Thymus (tissue), 11 donors: Measurements from ENCODE around the gene DNAAF1. TPM values are rescaled to one million over a fixed set of nuclear protein-coding genes. Genes with fewer than 3 reads are reported as not detected.
"Not testable (repeated sequence)": the region's sequence is repeated elsewhere in the genome, so short reads cannot be mapped to it uniquely, and the experiment has no call there.

ENCODE experiments used
- DNase-seq, 9 donors: peaks; one replicate each; pipeline ENCODE4 v3.0.0-alpha.2; 2013; ENCODE audit warnings: low spot score in 9 of 9, low read depth in 6 of 9, missing footprints in 1 of 9
- H3K27ac ChIP-seq, 2 donors: one replicate each; pipeline ENCODE4 v1.5.1; 2013; ENCODE audit warnings: control low read depth in 1 of 2, low read depth in 1 of 2, low read length in 1 of 2, mild to moderate bottlenecking in 1 of 2, moderate library complexity in 1 of 2
- H3K27me3 ChIP-seq, 2 donors: one replicate each; pipeline ENCODE4 v1.5.1; 2013; ENCODE audit warnings: low read length in 1 of 2; ENCODE audit not compliant: control insufficient read depth in 2 of 2, insufficient read depth in 1 of 2
- H3K36me3 ChIP-seq, 2 donors: one replicate each; pipeline ENCODE4 v1.5.1; 2013; ENCODE audit warnings: low read length in 1 of 2, mild to moderate bottlenecking in 1 of 2, moderate library complexity in 1 of 2; ENCODE audit not compliant: control insufficient read depth in 2 of 2, insufficient read depth in 2 of 2
- H3K4me1 ChIP-seq, 2 donors: one replicate each; pipeline ENCODE4 v1.5.1; 2013; ENCODE audit warnings: low read length in 2 of 2; ENCODE audit not compliant: control insufficient read depth in 2 of 2, insufficient read depth in 2 of 2
- H3K4me3 ChIP-seq, 2 donors: one replicate each; pipeline ENCODE4 v1.5.1; 2013; ENCODE audit warnings: low read length in 2 of 2, control low read depth in 1 of 2, mild to moderate bottlenecking in 1 of 2
- H3K9me3 ChIP-seq, 2 donors: one replicate each; pipeline ENCODE4 v1.5.1; 2013; ENCODE audit warnings: low read length in 1 of 2, mild to moderate bottlenecking in 1 of 2; ENCODE audit not compliant: control insufficient read depth in 2 of 2, insufficient read depth in 1 of 2
- WGBS: extraction: QIAGEN DNeasy Blood & Tissue Kit; methylation state at CpG from one replicate; pipeline ENCODE4 v1.1.7; 2013; 5-methylcytosine and 5-hydroxymethylcytosine counted together
- polyA plus RNA-seq: library from polyadenylated mRNA; stranded (reverse); fragments of 200-250 nt; gene quantifications from one replicate; pipeline ENCODE4 v1.2.3, GENCODE V29; 2013
- total RNA-seq: library from RNA; stranded (reverse); fragments of 120-200 nt; gene quantifications from one replicate; pipeline ENCODE4 v1.2.4, GENCODE V29; 2013
- donor health status: healthy.

DNAAF1 gene
- total and polyA plus RNA-seq, 2 donors, result 0.09 to 3.1 TPM

DNA sequence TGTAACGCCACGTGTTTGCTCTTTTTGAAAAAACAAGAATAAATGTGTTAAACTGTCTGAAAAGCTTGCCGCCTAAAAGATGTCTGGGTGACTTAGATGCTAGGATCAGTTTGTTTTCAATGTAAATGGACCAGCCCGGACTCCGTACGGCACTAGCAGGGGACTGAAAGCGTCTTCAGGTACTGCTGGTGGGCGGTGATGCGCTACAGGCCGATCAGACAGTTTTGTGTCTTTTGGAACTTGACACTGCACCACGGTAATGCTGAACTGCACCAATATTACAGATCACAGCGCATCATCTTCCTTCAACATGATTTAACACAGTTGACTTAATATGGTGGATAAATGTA is 27.6 kb upstream of the DNAAF1 start:
- Histone ChIP-seq H3K27me3 (no peaks in the 10 kb centered on the region), H3K4me1 (peaks cover 8 to 13% of the 10 kb centered on the region in 2 donors), H3K36me3 (no peaks in the 10 kb centered on the region), H3K27ac (no peak overlapping the region), H3K4me3 (peak overlapping the region; percentile 89 to 97), H3K9me3 (no peaks in the 10 kb centered on the region)
- DNase-seq, result peak in 4 of 9 donors; percentile 17 to 63 (median 34)
- 12% methylated on average over 12 of the region's 12 CpGs for WGBS

DNA sequence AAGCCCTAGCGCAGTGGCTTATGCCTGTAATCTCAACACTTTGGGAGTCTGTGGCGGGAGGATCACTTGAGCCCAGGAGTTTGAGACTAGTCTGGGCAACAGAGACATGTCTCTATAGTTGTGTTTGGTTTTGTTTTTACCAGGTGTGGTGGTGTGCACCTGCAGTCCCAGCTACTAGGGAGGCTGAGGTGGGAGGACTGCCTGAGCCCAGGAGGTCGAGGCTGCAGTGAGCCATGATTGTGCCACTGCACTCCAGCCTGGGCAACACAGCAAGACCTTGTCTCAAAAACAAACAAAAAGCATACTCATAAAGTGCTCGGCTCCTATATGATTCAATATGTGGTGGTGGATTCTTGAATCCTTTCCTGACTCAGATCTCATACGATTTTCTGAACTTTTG is 26.8 kb upstream of the DNAAF1 start:
- H3K4me1 ChIP-seq, result peaks cover 8 to 13% of the 10 kb centered on the region in 2 donors
- not testable (repeated sequence) for H3K36me3 ChIP-seq, DNase-seq, H3K27ac ChIP-seq, H3K27me3 ChIP-seq, H3K4me3 ChIP-seq, H3K9me3 ChIP-seq
- 97% methylated on average over 5 of the region's 5 CpGs for WGBS

DNA sequence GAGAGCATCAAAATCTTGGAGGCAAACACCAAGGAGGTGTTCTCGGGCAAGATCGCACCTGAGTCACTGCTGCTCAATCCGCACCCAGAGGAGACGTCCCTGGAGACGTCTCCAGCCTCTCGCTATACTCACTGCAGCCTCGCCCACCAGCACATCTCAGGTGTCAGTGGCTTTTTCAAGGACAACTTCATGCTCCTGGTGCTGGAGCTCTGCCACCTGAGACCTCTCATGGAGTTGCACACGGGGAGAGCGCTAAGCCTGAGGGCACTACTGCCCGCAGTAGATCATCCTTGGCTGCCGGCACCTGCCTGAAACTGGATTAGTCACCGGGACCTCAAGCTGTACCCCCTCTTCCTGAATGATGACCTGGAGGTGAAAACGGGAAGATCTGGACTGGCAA is 25.7 kb upstream of the DNAAF1 start:
- Histone ChIP-seq H3K9me3 (no peaks in the 10 kb centered on the region), H3K36me3 (peaks cover 7 to 8% of the 10 kb centered on the region in 2 donors), H3K27ac (no peak overlapping the region), H3K4me1 (peaks cover 8 to 13% of the 10 kb centered on the region in 2 donors), H3K27me3 (no peaks in the 10 kb centered on the region), H3K4me3 (no peak overlapping the region)
- no peak for DNase-seq
- WGBS, result 96% methylated on average over 13 of the region's 13 CpGs

DNA sequence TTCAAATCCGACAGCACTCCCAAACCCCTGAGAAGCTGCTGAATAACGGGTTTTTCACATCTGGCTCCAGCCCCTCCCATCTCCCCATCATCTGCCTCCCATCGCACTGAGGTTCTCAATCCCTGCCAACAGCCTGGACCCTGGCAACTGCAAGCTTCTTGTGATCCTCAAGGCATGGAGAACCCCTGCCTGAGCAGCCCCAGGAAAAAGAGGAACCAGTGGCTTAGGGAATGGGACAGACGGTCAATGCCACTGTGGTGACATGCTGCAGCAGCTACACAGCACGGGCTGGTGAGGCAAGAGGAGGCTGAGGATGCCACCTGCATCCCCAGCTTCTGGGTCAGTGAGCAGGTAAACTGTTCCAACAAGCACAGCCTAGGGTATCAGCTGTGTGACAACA is 25.1 kb upstream of the DNAAF1 start:
- no peak overlapping the region for H3K4me3 ChIP-seq
- H3K4me1 ChIP-seq, result peaks cover 7 to 12% of the 10 kb centered on the region in 2 donors
- no peak for DNase-seq
- no peaks in the 10 kb centered on the region for H3K27me3 ChIP-seq
- H3K36me3 ChIP-seq, result peaks cover 8 to 9% of the 10 kb centered on the region in 2 donors
- 92% methylated on average over 5 of the region's 5 CpGs for WGBS
- no peak overlapping the region for H3K27ac ChIP-seq
- H3K9me3 ChIP-seq, result no peaks in the 10 kb centered on the region

DNA sequence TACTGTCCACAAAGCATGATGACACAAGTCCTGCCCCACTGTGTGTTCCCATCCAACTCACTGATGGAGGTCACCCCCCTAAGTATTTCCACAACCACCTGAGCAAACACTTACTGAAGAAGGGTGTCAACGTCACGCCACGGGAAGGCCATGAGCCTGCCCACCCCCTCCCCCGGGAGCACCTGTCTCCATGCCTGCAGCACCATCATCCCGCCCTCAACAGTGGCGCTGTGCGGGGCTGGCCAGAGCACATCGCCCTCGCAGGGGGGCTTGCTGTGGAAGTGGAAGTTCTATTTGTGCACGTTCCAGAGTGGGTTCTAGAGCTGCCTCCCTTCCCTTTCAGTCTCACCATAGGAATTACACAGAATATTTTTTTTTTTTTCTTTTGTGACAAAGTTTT is 24.1 kb upstream of the DNAAF1 start:
- WGBS, result 98% methylated on average over 10 of the region's 10 CpGs
- H3K27ac ChIP-seq, result no peak overlapping the region
- H3K4me3 ChIP-seq, result no peak overlapping the region
- no peaks in the 10 kb centered on the region for H3K9me3 ChIP-seq
- no peak for DNase-seq
- H3K27me3 ChIP-seq, result no peaks in the 10 kb centered on the region
- H3K4me1 ChIP-seq, result peaks cover 2 to 6% of the 10 kb centered on the region in 2 donors
- peaks cover 8 to 9% of the 10 kb centered on the region in 2 donors for H3K36me3 ChIP-seq

DNA sequence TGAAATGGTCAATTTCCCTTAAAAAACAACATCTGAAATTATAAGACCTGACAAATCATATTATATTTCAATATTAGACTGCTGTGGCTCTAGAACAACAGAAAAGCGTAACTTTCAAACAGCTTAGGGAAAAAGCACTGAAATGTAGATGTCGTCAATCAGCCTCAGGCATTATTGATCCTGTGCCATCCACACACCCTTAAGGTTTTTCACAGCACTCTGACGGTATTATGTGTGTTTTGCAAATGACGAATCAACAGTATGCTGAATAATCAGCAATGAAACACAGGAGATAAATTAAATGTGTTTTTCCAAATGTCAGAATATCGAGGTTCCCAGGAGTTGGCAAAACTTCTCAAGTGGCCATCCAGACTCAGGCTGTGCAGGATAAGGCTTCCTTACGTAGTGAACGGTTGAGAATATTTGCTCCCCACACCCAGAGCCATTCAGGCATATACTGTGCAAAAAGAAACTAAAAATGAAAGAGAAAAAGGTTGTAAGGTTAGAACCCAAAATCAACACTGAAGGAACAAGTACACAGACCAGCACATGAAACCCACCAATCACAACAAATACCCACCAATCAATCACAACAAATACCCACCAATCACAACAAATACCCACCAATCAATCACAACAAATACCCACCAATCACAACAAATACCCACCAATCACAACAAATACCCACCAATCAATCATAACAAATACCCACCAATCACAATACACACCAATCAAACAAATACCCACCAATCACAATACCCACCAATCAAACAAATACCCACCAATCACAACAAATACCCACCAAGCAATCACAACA is 20.6 kb upstream of the DNAAF1 start:
- DNase-seq, result no peak
- H3K27me3 ChIP-seq, result no peaks in the 10 kb centered on the region
- no peak overlapping the region for H3K4me3 ChIP-seq
- H3K27ac ChIP-seq, result no peak overlapping the region
- no peaks in the 10 kb centered on the region for H3K9me3 ChIP-seq
- 97% methylated on average over 7 of the region's 7 CpGs for WGBS
- H3K4me1 ChIP-seq, result no peaks in the 10 kb centered on the region
- H3K36me3 ChIP-seq, result peaks cover 8 to 13% of the 10 kb centered on the region in 2 donors

DNA sequence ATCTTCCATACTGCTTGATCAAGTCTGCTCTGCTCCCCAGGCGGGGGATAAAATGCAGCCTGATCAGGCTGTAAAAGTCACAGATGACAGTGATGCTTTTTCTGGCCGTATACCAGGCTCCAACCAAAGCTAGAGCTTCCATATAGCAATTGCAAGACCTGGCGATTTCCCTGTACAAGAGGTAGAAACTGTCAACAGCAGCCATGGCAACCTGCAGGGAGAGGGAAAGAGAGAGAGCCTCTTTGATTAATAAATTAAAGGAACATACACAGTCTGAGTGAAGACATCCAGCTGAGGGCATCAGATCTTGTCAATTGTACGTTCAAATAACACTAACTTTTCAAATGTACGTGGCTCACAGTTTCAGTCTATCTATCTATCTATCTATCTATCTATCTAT is 14.0 kb upstream of the DNAAF1 start:
- Histone ChIP-seq H3K4me3 (no peak overlapping the region), H3K9me3 (no peaks in the 10 kb centered on the region)

DNA sequence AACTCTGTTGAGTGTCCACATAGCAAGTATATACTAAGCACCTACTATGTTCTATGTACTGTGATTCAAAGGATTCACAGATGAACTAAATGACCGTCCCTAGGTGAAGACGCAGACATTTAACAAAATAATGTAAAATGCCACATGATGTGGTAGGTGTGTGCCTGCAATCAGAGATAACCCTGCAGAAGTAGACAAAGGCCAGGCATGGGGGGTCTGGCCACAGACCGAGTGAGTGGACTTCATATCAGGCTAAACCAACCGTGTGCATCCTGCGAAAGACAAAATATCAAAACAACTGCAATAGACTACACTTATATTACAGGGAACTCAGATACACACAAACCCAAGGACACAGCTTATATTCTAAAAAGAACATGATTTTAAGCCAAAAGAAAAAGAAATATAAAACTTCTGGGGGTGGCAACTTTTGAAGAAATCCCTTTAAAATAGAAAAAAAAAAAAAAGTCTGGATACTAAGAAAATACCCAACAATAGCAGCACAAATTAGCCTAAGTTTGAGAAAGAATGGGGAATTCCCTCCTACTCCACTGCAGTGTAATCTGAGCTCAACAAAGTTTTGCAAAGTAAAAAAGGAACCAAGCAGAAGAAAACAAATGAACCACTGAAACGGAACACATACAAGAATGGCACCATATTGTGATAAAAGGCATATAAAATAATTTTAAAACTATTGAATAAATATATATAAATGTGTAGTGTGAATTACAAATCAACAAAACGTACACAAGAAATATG is 12.4 kb upstream of the DNAAF1 start:
- no peak overlapping the region for H3K4me3 ChIP-seq
- no peaks in the 10 kb centered on the region for H3K27me3 ChIP-seq
- H3K4me1 ChIP-seq, result peaks cover 4% of the 10 kb centered on the region in 2 donors
- peaks cover 9 to 12% of the 10 kb centered on the region in 2 donors for H3K36me3 ChIP-seq
- no peaks in the 10 kb centered on the region for H3K9me3 ChIP-seq
- H3K27ac ChIP-seq, result no peak overlapping the region
- no peak for DNase-seq
- 93% methylated on average over 7 of the region's 7 CpGs for WGBS

More for the DNA sequence above, 14.0 kb upstream of the DNAAF1 start:
- Histone ChIP-seq H3K4me1 (peaks cover 3 to 4% of the 10 kb centered on the region in 2 donors), H3K27me3 (no peaks in the 10 kb centered on the region), H3K36me3 (peaks cover 9 to 12% of the 10 kb centered on the region in 2 donors), H3K27ac (no peak overlapping the region)
- 97% methylated on average over 5 of the region's 5 CpGs for WGBS
- DNase-seq, result no peak
